ENCODE measurements around the gene PIK3R4.

Gene PIK3R4

GRCh38 chr3:130669740-130670139 lies 76.9 kb downstream of the PIK3R4 start:
- in situ Hi-C loops (cut with HindIII; ENCODE audit: low pct_unique_long_range_greater_than_20kb, low sequenced_read_pairs), result no loop called here
- no peak for TF ChIP-seq JUND (IDR thresholded peaks at IDR 0.05; ENCODE audit: low read depth)
- DNase-seq (ENCODE audit: low read depth in 1 of 2, low spot score in 1 of 2), result no peak

GRCh38 chr3:130663092-130663491 lies 83.5 kb downstream of the PIK3R4 start:
- no peak for TF ChIP-seq JUND (IDR thresholded peaks at IDR 0.05; ENCODE audit: low read depth)
- in situ Hi-C loops (cut with HindIII; ENCODE audit: low pct_unique_long_range_greater_than_20kb, low sequenced_read_pairs), result no loop called here
- DNase-seq (ENCODE audit: low read depth in 1 of 2, low spot score in 1 of 2), result no peak

- no peak for DNase-seq (ENCODE audit: low read depth in 1 of 2, low spot score in 1 of 2)
- TF ChIP-seq JUND (IDR thresholded peaks at IDR 0.05; ENCODE audit: low read depth), result no peak
- in situ Hi-C loops (cut with HindIII; ENCODE audit: low pct_unique_long_range_greater_than_20kb, low sequenced_read_pairs), result no loop called here
Observed at GRCh38 chr3:130662501-130662996, 84.1 kb downstream of the PIK3R4 start.

GRCh38 chr3:130661140-130661891 lies 85.3 kb downstream of the PIK3R4 start:
- in situ Hi-C loops (cut with HindIII; ENCODE audit: low pct_unique_long_range_greater_than_20kb, low sequenced_read_pairs), result no loop called here
- no peak for DNase-seq (ENCODE audit: low read depth in 1 of 2, low spot score in 1 of 2)
- TF ChIP-seq JUND (IDR thresholded peaks at IDR 0.05; ENCODE audit: low read depth), result no peak

- no peak for DNase-seq (ENCODE audit: low read depth in 1 of 2, low spot score in 1 of 2)
- in situ Hi-C loops (cut with HindIII; ENCODE audit: low pct_unique_long_range_greater_than_20kb, low sequenced_read_pairs), result no loop called here
- no peak for TF ChIP-seq JUND (IDR thresholded peaks at IDR 0.05; ENCODE audit: low read depth)
Observed at GRCh38 chr3:130659911-130660310, 86.7 kb downstream of the PIK3R4 start.

- in situ Hi-C loops (cut with HindIII; ENCODE audit: low pct_unique_long_range_greater_than_20kb, low sequenced_read_pairs), result no loop called here
- TF ChIP-seq JUND (IDR thresholded peaks at IDR 0.05; ENCODE audit: low read depth), result no peak
- no peak for DNase-seq (ENCODE audit: low read depth in 1 of 2, low spot score in 1 of 2)
Observed at GRCh38 chr3:130658678-130659077, 88.0 kb downstream of the PIK3R4 start.

GRCh38 chr3:130656627-130657026 lies 90.0 kb downstream of the PIK3R4 start:
- TF ChIP-seq JUND (IDR thresholded peaks at IDR 0.05; ENCODE audit: low read depth), result no peak
- in situ Hi-C loops (cut with HindIII; ENCODE audit: low pct_unique_long_range_greater_than_20kb, low sequenced_read_pairs), result no loop called here
- DNase-seq (ENCODE audit: low read depth in 1 of 2, low spot score in 1 of 2), result no peak

- TF ChIP-seq JUND (IDR thresholded peaks at IDR 0.05; ENCODE audit: low read depth), result no peak
- in situ Hi-C loops (cut with HindIII; ENCODE audit: low pct_unique_long_range_greater_than_20kb, low sequenced_read_pairs), result no loop called here
- DNase-seq (ENCODE audit: low read depth in 1 of 2, low spot score in 1 of 2), result no peak
Observed at GRCh38 chr3:130654921-130655320, 91.7 kb downstream of the PIK3R4 start.

GRCh38 chr3:130654091-130654490 lies 92.5 kb downstream of the PIK3R4 start:
- no peak for TF ChIP-seq JUND (IDR thresholded peaks at IDR 0.05; ENCODE audit: low read depth)
- DNase-seq (ENCODE audit: low read depth in 1 of 2, low spot score in 1 of 2), result no peak
- in situ Hi-C loops (cut with HindIII; ENCODE audit: low pct_unique_long_range_greater_than_20kb, low sequenced_read_pairs), result no loop called here

- no peak for TF ChIP-seq JUND (IDR thresholded peaks at IDR 0.05; ENCODE audit: low read depth)
- in situ Hi-C loops (cut with HindIII; ENCODE audit: low pct_unique_long_range_greater_than_20kb, low sequenced_read_pairs), result no loop called here
- no peak for DNase-seq (ENCODE audit: low read depth in 1 of 2, low spot score in 1 of 2)
Observed at GRCh38 chr3:130649061-130649654, 97.5 kb downstream of the PIK3R4 start.

- no peak for TF ChIP-seq JUND (IDR thresholded peaks at IDR 0.05; ENCODE audit: low read depth)
- in situ Hi-C loops (cut with HindIII; ENCODE audit: low pct_unique_long_range_greater_than_20kb, low sequenced_read_pairs), result no loop called here
- DNase-seq (ENCODE audit: low read depth in 1 of 2, low spot score in 1 of 2), result no peak
Observed at GRCh38 chr3:130648293-130648692, 98.3 kb downstream of the PIK3R4 start.

- DNase-seq (ENCODE audit: low read depth in 1 of 2, low spot score in 1 of 2), result no peak
- no peak for TF ChIP-seq JUND (IDR thresholded peaks at IDR 0.05; ENCODE audit: low read depth)
- in situ Hi-C loops (cut with HindIII; ENCODE audit: low pct_unique_long_range_greater_than_20kb, low sequenced_read_pairs), result no loop called here
Observed at GRCh38 chr3:130645261-130645660, 101.4 kb downstream of the PIK3R4 start.

- no peak for DNase-seq (ENCODE audit: low read depth in 1 of 2, low spot score in 1 of 2)
- in situ Hi-C loops (cut with HindIII; ENCODE audit: low pct_unique_long_range_greater_than_20kb, low sequenced_read_pairs), result no loop called here
- no peak for TF ChIP-seq JUND (IDR thresholded peaks at IDR 0.05; ENCODE audit: low read depth)
Observed at GRCh38 chr3:130644628-130645253, 101.9 kb downstream of the PIK3R4 start.

Measured in T47D (cell line).